Panc1 (cell line): ENCODE measurements around the gene MON1A. TPM values are rescaled to one million over a fixed set of nuclear protein-coding genes. Genes with fewer than 3 reads are reported as not detected.

ENCODE experiments used
- ATAC-seq: fragments of 200-7000 bp; cut with Tn5 transposase; 2 replicates; pipeline ENCODE4 v1.9.1; 2020; ENCODE audit warnings: mild to moderate bottlenecking, moderate library complexity
- BruUV-seq: library from RNA; stranded (reverse); fragments of 400-500 nt; replicated peaks from 2 replicates; lab custom pipeline; 2021; lab: Mats Ljungman, UMichigan
- CTCF ChIA-PET: fragments of 300-600 bp; sonication (Branson Sonifier 250); formaldehyde crosslinking; loops from one replicate; lab custom pipeline; 2022; ENCODE audit warnings: antibody characterized with exemption; lab: Charles Lee
- POLR2A ChIA-PET: fragments of 300-600 bp; sonication (Branson Sonifier 250); formaldehyde crosslinking; loops from one replicate; lab custom pipeline; 2022; ENCODE audit warnings: antibody characterized with exemption; lab: Charles Lee
- DNase-seq: peaks from one replicate; pipeline ENCODE4 v3.0.0-alpha.2; 2010; ENCODE audit warnings: low read depth, low spot score
- H3K27ac ChIP-seq: 2 replicates; pipeline ENCODE4 v1.5.1; 2011; ENCODE audit warnings: mild to moderate bottlenecking, low read length, inconsistent platforms
- H3K27me3 ChIP-seq: fragments of 200-500 bp; sonication (Bioruptor generic); 2 replicates; pipeline ENCODE4 v1.6.0; 2014; ENCODE audit warnings: low read length, inconsistent platforms; ENCODE audit not compliant: control insufficient read depth, insufficient read depth
- H3K36me3 ChIP-seq: fragments of 200-500 bp; sonication (Bioruptor generic); 2 replicates; pipeline ENCODE4 v1.5.1; 2014; ENCODE audit warnings: inconsistent platforms, mild to moderate bottlenecking, low read length, moderate library complexity; ENCODE audit not compliant: control insufficient read depth, insufficient read depth
- H3K4me1 ChIP-seq: 2 replicates; pipeline ENCODE4 v1.5.1; 2011; ENCODE audit warnings: inconsistent platforms, mild to moderate bottlenecking, low read length, moderate library complexity; ENCODE audit not compliant: control insufficient read depth, insufficient read depth
- H3K4me3 ChIP-seq, 2 experiments: 2 replicates each; pipeline ENCODE4 v1.5.1; 2011 to 2012; ENCODE audit warnings: low read depth in 2 of 2, low read length in 2 of 2, mild to moderate bottlenecking in 2 of 2, inconsistent platforms in 1 of 2, moderate library complexity in 1 of 2
- H3K9me3 ChIP-seq: fragments of 200-500 bp; sonication (Bioruptor generic); 2 replicates; pipeline ENCODE4 v1.5.1; 2014; ENCODE audit warnings: low read depth, mild to moderate bottlenecking, inconsistent platforms, low read length, moderate library complexity; ENCODE audit not compliant: control insufficient read depth, insufficient read depth
- POLR2AphosphoS5 ChIP-seq: IDR thresholded peaks from 2 replicates; pipeline ENCODE4 v1.6.1; 2012; ENCODE audit warnings: mild to moderate bottlenecking, low read depth, low read length, moderate library complexity
- SIN3A ChIP-seq: IDR thresholded peaks from 2 replicates; pipeline ENCODE4 v1.6.1; 2012; ENCODE audit warnings: low read depth, mild to moderate bottlenecking, low read length, moderate library complexity, borderline replicate concordance; ENCODE audit not compliant: insufficient read depth
- TCF7L2 ChIP-seq: IDR thresholded peaks from 2 replicates; pipeline ENCODE4 v1.6.1; 2011; ENCODE audit warnings: mild to moderate bottlenecking, low read depth, low read length, inconsistent platforms
- in situ Hi-C: cut with HindIII; loops from 2 replicates; pipeline ENCODE4 v1.10.0; 2016; ENCODE audit warnings: low sequenced_read_pairs, low pct_unique_long_range_greater_than_20kb
- intact Hi-C: fragments of 100-400 bp; cut with micrococcal nuclease; formaldehyde crosslinking; loops from one replicate; pipeline ENCODE4 v1.10.0; 2022; ENCODE audit not compliant: unreplicated experiment
- total RNA-seq: library from RNA; stranded (reverse); gene quantifications from one replicate; pipeline ENCODE4 v1.2.1, GENCODE V29; 2021; ENCODE audit not compliant: unreplicated experiment
- TF ChIP-seq, protein P1 (sequence below), 2 experiments: IDR thresholded peaks; 2 replicates each; pipeline ENCODE4 v1.6.1; 2011 to 2012; ENCODE audit warnings: low read depth in 2 of 2, control low read depth in 1 of 2, low read length in 1 of 2, mild to moderate bottlenecking in 1 of 2, moderate library complexity in 1 of 2; ENCODE audit not compliant: insufficient read depth in 1 of 2
- TF ChIP-seq, protein P2 (sequence below): fragments of 450-650 bp; IDR thresholded peaks from 2 replicates; pipeline ENCODE4 v1.5.1; 2017; ENCODE audit warnings: mild to moderate bottlenecking

Gene MON1A
- total RNA-seq, 1 experiment from 2014 or later = 12.9 TPM

DNA sequence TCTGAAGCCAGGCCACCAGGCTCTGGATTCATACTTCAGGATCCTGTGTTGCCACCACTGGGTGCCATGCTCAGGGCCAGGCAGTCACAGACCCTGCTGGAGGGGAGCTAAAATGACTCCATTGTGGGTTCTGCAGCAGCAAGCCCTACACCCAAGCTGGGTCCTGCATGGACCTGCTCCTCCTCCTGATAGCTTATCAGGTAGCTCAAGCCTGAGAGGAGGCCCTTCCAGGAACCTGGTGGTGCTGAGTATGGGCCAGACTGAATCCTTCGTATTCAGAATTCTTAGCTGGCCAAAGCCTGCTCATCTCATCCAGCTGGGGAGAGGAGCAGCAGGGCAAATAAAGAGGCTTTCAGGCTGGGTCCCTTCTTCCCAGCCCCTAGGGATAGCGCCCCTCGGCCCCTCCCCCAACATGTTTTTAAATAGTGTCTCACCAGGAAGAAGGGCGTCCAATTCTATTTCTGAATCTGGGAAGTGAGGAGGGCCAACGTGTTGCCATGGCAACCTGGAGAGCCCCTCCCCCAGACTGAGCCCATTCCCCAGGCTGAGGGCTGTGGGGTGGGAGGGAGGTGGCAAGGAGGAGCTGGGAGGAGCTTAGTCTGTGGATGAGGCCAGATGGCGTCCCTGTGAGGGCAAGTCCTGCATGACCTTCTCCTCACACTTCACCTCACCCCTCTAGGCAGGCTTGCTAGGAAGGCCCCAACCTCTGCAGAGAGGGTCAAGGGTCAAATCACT is 48.9 kb downstream of the MON1A start:
- H3K4me1 ChIP-seq = no peaks in the 10 kb centered on the region
- ChIA-PET CTCF (no interaction called here), POLR2A (interaction anchor here (0.7 kb wide), 1 partner anchor 123 kb away, joined by 5 read pairs; no protein-coding TSS in a partner anchor)
- intact Hi-C loops (no loop called here), in situ Hi-C loops (no loop called here)
- H3K9me3 ChIP-seq = no peaks in the 10 kb centered on the region
- no peaks in the 10 kb centered on the region for H3K27me3 ChIP-seq
- H3K27ac ChIP-seq = no peak overlapping the region
- ATAC-seq (no peak), DNase-seq (no peak)
- no peak overlapping the region for H3K4me3 ChIP-seq
- BruUV-seq = no TSS peak
- H3K36me3 ChIP-seq = no peaks in the 10 kb centered on the region
- TF ChIP-seq, protein P1, sequence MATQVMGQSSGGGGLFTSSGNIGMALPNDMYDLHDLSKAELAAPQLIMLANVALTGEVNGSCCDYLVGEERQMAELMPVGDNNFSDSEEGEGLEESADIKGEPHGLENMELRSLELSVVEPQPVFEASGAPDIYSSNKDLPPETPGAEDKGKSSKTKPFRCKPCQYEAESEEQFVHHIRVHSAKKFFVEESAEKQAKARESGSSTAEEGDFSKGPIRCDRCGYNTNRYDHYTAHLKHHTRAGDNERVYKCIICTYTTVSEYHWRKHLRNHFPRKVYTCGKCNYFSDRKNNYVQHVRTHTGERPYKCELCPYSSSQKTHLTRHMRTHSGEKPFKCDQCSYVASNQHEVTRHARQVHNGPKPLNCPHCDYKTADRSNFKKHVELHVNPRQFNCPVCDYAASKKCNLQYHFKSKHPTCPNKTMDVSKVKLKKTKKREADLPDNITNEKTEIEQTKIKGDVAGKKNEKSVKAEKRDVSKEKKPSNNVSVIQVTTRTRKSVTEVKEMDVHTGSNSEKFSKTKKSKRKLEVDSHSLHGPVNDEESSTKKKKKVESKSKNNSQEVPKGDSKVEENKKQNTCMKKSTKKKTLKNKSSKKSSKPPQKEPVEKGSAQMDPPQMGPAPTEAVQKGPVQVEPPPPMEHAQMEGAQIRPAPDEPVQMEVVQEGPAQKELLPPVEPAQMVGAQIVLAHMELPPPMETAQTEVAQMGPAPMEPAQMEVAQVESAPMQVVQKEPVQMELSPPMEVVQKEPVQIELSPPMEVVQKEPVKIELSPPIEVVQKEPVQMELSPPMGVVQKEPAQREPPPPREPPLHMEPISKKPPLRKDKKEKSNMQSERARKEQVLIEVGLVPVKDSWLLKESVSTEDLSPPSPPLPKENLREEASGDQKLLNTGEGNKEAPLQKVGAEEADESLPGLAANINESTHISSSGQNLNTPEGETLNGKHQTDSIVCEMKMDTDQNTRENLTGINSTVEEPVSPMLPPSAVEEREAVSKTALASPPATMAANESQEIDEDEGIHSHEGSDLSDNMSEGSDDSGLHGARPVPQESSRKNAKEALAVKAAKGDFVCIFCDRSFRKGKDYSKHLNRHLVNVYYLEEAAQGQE (IDR thresholded peaks at IDR 0.05; ENCODE audit: insufficient read depth in 1 of 2, low read depth in 2 of 2, low read length in 1 of 2) = no peak
- no peak for TF ChIP-seq TCF7L2
- TF ChIP-seq, protein P2, sequence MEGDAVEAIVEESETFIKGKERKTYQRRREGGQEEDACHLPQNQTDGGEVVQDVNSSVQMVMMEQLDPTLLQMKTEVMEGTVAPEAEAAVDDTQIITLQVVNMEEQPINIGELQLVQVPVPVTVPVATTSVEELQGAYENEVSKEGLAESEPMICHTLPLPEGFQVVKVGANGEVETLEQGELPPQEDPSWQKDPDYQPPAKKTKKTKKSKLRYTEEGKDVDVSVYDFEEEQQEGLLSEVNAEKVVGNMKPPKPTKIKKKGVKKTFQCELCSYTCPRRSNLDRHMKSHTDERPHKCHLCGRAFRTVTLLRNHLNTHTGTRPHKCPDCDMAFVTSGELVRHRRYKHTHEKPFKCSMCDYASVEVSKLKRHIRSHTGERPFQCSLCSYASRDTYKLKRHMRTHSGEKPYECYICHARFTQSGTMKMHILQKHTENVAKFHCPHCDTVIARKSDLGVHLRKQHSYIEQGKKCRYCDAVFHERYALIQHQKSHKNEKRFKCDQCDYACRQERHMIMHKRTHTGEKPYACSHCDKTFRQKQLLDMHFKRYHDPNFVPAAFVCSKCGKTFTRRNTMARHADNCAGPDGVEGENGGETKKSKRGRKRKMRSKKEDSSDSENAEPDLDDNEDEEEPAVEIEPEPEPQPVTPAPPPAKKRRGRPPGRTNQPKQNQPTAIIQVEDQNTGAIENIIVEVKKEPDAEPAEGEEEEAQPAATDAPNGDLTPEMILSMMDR = no peak
- TF ChIP-seq SIN3A = no peak
- TF ChIP-seq POLR2AphosphoS5 = no peak

DNA sequence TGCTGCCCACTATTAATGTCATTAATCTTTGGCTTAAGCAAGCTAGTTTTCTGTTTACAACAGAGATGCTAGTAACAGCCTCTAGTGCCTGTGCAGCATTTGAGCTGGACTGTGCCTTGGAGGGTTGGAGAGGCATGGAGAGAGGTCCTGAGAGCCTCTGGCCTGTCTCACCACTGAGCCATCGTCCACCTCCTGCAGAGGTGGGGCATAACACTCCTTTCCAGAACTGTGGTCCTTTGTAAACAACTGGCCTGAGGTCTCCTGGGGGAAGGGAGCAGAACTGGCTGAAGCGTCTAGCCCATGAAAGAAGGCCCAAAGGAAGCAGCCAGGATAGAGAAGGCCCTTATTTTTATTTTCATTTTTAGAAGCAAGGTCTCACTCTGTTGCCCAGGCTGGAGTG is 49.9 kb downstream of the MON1A start:
- DNase-seq (no peak), ATAC-seq (no peak)
- TF ChIP-seq, protein P1 (IDR thresholded peaks at IDR 0.05; ENCODE audit: insufficient read depth in 1 of 2, low read depth in 2 of 2, low read length in 1 of 2) = no peak
- TF ChIP-seq, protein P2 = no peak
- TF ChIP-seq TCF7L2 (no peak), POLR2AphosphoS5 (no peak), SIN3A (no peak)
- Histone ChIP-seq H3K9me3 (no peaks in the 10 kb centered on the region), H3K4me3 (no peak overlapping the region), H3K36me3 (no peaks in the 10 kb centered on the region), H3K27ac (no peak overlapping the region), H3K27me3 (no peaks in the 10 kb centered on the region), H3K4me1 (no peaks in the 10 kb centered on the region)
- no TSS peak for BruUV-seq
- CTCF ChIA-PET = no interaction called here
- POLR2A ChIA-PET = no interaction called here
- intact Hi-C loops = no loop called here
- in situ Hi-C loops = no loop called here
